GM19099 (cell line): ENCODE measurements around the gene ADSS2.

Source experiments
- POLR2A ChIP-seq: IDR thresholded peaks from 3 replicates; pipeline ENCODE4 v1.6.1; 2011; ENCODE audit warnings: low read depth; ENCODE audit not compliant: insufficient read length; ENCODE audit errors: extremely low read depth

The ADSS2 gene

DNA sequence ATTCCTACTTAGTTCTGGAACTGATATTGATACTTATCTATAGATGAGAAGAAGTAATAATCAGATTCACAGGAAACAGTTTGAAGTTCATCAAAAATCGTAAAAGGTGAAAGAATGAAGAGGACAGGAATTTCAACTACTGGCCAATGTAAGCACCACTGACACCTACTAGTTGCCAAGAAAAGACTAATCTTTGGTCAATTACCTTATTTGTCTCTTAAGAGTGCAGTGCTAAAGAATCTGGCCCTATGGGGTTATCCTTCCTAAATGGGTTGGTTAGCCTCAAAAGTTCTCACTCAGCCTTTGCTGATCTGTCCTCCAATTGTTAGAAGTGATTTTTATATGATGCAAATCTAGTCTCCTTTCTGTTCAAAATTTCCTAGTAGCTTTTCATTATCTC is 29.5 kb downstream of the ADSS2 start:
- TF ChIP-seq POLR2A: no peak

DNA sequence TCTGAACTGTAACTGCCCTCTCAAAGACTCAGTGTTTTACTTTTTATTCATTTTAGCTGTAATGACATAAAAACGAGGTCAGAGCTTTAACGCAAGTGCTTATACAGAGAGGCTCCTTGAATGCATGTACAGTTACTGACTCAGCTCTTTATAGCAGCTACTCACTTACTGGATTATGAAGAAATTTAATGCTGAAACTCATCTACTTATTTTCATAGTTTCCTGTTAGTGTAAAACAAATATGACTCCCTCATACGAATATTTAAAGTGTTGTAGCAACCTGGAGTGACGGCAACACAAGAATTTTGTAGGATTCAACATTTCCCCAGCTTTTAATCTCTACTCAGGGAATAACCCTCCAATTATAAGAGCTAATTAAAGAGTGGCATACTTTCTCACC is 32.7 kb downstream of the ADSS2 start:
- TF ChIP-seq POLR2A: no peak

DNA sequence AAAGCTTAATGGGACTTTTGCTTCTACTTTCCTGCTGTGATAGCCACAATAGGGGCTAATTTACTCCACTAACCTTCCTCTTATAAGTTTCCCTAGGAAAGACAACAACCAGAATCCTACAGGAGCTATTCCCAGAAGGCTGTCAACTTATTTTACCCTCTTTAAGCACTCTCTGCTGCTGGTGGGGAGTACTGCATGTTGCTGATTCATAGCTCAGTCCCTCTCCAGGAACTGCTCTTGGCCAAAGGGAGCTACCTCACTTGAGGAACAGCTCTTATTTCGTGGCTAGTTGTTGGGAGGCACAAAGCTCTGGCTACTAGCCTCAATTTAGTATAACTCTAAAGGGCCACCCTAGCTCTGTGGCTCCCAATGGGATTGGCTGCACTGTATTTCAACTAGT is 37.2 kb downstream of the ADSS2 start:
- no peak for TF ChIP-seq POLR2A

DNA sequence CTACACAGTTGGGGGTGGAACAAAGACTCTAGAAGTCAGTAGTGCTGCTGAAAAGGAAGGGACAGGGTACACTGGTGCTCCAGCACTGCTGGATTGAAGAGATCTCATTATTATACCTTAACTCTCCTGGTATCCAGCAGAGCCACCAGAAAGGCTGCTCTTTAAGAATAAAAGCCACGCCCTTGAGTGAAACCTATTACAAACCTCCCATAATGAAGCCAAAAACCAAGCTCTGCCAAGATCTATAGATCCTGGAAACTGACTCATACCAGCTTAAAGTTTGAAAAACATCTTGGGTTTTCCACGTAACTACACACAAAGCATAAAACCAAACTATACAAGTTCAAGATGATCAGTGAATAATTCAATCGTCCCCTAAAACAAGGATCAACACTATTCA is 38.0 kb downstream of the ADSS2 start:
- no peak for TF ChIP-seq POLR2A

DNA sequence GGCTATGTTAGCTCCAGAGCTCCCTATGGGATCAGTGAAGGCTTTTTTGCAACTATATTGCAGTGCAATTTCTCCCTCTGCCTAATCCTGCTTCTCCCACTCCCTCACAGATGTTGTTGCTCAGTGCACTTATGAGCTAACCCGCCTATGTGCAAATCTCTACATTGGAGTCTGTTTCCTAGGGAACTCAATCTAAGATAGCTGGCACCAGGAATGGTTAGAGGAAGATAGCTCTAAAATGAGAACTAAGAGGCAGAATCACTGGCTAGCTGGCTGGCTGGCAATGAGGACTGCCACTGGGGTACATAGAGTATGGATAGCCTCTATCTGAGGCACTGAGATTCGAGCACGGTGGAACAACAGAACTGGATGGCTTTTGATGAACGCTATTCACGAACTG is 39.5 kb downstream of the ADSS2 start:
- no peak for TF ChIP-seq POLR2A

DNA sequence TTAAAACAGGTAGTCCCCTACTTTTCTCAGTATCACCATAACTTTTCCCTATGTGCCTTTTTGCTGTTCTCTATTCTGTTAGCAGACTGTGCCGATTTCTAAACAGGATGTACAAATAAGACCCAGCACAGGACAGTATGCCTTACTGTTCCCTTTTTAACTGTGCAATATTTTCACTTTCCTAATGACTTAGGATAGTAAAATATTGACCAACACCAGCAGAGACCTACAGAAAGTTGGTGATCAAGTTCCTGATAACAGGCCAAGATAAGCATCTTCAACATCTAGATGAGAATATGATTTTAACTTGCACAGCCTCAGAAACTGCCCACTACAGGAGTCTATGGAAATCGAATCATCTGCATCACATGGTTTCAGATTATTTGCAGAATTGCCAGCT is 42.0 kb downstream of the ADSS2 start:
- no peak for TF ChIP-seq POLR2A

DNA sequence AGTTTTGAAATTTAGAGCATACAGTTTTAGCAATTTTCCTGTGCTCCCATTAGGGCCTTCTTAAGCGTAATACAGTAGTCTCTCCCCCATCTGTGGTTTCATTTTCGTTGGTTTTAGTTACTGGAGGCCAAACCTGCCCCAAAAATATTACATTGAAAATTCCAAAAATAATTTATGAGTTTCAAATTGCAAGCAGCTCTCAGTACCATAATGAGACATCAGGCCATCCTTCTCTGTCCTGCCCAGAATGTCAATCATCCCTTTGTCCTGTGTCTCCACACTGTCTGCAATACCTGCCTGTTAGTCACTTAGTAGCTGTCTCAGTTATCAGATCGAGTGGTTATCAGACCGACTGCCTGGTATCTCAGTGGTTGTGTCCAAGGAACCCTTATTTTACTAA is 45.4 kb downstream of the ADSS2 start:
- no peak for TF ChIP-seq POLR2A

DNA sequence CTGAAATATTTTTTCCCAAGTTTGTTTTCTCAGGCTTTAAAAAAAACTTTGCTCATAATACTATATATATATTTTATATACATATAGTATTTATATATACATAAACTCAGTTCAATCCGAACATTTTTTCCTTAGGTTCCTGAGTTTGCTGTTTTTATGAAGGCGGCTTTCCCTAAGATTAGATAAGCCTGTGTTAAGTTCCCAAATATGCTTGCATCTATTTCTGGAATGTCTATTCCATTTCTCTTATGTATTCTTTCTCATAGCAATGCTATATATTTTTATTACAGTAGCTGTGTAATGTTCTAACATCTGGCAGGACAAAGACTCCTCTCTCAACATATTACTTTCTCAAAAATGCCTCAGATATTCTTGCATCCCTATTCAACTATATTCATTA is 45.9 kb downstream of the ADSS2 start:
- TF ChIP-seq POLR2A: no peak

DNA sequence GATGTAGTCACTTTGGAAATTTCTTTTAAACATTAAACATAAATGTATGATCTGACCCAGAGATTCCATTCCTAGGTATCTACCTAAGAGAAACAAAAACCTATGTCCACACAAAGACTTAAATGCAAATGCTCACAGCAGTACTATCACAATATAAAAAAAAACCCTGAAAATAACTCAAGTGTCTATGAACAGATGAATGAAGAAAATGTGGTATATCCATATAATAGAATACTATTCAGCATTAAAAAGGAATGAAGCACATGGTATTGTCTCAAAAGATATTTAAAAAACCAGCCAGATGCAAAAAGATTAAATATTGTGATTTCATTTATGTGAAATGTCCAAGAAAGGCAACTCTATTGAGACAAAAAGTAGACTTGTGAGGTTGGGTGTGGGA is 48.3 kb downstream of the ADSS2 start:
- TF ChIP-seq POLR2A: no peak

DNA sequence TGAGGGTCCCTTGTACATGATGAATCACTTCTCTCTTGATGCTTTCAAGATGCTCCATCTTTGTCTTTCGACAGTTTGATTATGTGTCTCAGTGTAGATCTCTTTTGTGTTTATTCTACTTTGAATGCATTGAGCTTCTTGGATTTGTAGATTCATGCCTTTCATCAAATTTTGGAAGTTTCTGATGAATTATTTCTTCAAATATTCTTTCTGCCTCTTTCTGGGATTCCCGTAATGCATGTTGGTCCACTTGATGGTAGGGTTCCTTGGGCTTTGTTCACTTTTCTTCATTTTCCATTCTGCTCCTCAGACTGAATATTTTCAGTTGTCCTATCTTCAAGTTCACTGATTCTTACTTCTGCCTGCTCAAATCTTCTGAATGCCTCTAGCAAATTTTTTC is 50.7 kb downstream of the ADSS2 start:
- no peak for TF ChIP-seq POLR2A

DNA sequence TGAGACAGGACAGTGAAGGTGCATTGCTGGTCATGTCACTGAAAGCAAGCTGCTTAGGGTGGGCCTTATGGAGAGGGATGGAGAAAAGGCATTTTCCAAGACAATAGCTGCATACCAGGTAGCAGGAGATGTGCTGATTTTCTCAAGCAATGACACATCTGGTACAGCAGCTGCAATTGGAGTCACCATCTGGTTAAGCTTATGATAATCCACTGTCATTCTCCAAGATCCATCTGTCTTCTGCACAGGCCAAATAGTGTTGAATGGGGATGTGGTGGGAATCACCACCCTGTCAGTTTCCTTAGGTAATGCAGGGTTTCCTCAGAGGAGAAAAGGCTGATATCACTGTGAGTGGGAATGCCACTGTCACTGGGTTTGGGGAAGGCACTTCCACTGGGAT is 54.6 kb downstream of the ADSS2 start:
- no peak for TF ChIP-seq POLR2A

DNA sequence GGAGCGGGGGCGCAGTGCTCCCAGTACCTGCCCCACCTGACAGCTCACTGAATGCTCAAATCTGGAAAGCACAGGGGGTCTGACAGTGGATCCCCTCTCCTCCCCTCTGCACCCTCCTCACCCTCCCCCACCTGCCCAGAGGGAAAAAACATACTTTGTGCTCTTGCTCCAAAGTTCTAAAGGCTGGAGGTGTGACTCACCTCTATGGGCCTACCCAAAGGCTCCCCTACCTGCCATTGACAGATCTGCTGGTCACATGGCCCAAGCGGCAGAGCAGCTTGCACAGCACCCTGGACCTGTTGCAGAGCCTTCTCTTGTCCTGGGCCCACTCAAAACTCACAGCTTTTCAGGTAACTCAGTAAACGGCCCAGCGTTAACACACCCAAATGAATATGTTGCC is 55.7 kb downstream of the ADSS2 start:
- TF ChIP-seq POLR2A: no peak

DNA sequence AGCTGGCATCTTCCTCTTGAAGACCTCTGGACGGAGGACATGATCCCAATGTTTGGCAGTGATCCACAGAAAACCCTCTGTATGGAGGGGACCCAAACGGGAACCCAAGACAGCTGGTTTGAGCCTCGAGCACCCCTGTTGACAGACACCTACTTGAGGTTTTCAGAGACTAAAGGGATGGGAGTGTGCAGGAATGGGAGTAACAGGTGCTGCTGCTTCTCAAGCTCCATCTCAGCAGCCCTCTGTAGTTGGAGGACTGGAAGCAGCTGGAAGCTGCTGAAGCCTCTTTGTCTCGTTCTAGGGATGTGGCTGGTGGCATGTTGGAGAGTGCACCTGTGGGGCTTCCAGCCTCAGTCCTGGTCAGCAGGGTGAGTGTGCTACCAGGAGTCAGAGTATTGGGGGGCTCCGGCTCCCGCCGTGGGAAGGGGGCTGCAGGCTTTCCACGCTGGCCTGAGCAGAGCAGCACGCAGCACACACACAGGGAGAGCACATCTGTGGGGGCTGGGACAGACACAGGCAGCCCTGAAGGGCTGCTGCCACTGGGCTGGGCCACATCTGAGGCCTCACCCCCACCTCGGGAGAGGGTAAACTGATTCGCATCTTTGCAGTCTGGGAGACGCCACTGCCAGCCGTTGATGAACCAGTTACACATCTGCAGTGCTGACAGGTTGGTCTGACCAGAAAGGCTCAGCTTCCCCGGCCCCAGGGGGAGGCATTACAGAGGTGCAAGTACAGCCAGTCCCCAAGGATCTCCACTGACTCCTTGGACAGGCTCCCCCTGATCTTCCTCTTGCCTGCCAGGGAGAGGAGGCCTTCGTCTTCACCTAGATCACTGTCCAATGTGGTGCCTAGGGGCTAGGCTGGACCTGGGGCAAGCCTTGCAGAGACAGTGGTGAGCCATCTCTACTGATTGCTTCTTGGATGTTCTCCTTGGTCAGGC is 56.6 kb downstream of the ADSS2 start:
- TF ChIP-seq POLR2A: no peak

DNA sequence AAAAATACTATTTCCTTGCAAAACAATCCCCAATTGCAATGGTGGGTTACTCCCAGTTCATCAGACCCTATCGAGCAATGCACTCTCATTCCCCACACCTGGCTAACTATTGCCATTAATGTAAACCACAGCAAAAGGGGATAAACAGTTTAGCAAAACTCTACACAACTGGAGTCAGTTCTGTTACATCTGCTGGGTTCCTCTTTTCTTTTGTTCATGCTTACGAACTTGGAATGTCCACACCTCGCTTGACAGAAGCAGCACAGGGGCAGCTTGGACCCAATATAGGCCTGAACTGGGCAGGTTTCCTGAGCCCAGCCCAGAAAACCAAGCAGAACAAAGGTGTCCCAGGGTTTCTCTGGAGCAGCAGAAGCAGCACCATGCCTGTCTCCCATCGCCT is 57.4 kb downstream of the ADSS2 start:
- TF ChIP-seq POLR2A: no peak

DNA sequence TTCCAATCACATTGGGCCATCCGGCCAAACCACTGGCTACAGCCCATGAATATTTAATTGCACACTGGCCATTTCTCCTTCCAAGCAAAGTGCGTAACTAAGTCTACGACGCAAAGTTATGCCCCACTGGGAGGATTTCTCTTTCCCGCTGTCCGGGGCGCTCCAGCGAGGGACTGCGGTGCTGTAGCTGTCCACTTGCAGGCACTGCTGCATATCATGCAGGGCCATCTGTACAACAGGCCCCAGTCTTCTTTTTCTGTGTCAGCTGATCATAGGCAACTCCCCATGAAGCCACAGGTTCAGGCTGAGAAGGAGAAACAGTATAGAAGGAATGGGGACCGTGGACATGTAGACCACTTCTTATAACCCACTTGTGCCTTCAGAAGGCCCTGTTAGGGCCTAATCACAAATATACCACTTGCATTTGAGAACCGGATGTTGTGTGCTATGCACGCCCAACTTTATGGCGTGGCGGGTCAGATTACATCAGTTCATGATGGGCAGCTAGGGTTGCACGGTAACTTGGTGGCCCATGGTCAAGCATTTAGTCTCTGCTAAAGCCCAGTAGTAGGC is 58.0 kb downstream of the ADSS2 start:
- no peak for TF ChIP-seq POLR2A

DNA sequence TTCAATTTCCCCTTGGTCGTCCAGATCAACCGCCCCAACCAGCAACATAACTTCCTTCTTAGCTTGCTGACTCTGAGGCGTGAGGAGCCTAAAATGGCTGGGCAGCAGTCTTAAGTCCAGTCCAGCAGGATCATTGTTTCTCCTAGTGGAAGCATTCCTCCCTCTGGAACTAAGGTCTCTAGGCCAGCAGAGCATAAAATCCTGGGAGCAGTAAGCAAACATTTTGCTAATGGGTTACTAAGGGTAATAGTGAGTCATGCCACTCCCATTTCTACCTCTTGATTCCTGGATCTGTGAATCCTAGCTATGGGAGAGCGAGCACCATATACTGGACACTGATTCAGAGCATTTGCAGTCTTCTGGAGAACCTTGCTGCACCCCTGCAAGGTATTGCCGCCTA is 59.9 kb downstream of the ADSS2 start:
- no peak for TF ChIP-seq POLR2A

DNA sequence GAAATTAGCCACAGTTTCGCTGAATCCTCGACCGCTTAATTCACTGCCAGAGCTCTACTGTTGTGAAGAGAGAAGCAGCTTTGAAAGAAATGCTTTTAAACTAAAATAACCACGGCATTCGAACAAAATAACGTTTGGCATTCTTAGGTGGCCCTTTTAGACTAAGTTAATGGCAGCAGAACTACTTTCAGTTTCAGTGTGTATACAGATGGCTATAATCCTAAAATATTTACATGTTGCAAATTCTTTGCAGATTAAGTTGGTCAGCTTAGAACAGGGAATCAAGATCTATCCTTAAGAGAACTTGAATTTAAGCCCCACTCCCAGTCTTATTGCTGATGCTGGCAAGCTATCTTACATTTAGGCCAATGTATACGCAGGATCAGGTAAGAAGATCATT is 62.7 kb downstream of the ADSS2 start:
- TF ChIP-seq POLR2A: no peak

DNA sequence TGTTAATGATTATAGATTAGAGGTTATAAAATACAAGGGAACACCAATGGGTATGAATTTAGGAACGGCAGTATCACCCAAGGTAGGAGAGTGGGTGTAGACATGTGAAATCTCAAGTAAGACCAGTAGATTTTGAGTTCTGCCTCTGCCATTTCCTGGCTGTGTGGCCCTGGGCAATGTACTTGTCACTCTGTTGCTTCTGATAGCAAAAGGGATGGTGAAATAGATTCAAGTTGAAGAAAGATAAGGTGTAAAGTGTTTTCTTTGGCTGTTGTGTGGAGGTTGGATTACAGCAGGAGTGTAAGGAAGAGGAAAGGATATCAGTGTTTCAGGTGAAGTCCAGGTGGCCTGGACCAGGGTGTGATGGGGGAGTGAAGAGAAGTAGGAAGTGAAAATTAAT is 64.3 kb downstream of the ADSS2 start:
- no peak for TF ChIP-seq POLR2A

DNA sequence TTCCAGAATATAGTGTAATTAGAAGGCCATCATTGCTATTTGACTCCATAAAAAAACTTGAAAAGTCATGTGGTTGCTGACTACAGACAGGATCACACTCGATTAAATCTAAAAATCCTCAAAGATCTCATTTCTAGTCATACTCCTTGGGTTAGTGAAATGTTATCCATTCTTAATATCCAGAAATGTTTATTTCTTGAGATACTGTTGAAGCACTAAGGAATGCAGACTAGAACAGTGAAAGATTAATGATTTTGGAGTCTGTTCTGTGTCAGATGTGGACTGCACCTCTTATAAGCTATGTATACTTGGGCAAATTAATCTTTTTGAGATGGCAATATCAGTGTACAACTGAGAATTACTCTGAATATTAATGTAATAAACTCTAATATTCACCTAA is 65.1 kb downstream of the ADSS2 start:
- no peak for TF ChIP-seq POLR2A
